ENCODE results near the gene CAT.

Gene CAT

GRCh38 chr11:34425867-34426266 lies 12.9 kb upstream of the CAT start:
- no peak for DNase-seq

DNA sequence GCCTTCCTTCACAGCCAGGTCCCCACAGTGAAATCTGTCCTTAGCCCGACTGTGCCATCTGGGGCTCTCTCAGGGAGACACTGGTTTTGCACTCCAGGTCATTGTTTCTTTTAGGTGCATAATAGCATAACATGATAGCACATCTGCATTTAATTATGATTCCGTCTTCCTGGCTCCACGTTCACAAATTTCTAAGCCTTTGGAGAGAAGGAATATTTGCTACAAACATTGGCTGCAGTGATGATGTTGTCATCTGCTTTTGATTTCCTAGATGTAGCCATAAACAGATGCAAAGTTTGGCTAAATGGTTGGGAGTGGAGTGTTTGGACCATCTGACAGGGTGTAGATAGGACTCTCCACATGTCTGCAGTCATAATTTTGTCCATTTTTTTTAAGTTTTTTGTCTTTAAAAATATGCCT lies 12.0 kb upstream of the CAT start:
- no peak for DNase-seq

DNA sequence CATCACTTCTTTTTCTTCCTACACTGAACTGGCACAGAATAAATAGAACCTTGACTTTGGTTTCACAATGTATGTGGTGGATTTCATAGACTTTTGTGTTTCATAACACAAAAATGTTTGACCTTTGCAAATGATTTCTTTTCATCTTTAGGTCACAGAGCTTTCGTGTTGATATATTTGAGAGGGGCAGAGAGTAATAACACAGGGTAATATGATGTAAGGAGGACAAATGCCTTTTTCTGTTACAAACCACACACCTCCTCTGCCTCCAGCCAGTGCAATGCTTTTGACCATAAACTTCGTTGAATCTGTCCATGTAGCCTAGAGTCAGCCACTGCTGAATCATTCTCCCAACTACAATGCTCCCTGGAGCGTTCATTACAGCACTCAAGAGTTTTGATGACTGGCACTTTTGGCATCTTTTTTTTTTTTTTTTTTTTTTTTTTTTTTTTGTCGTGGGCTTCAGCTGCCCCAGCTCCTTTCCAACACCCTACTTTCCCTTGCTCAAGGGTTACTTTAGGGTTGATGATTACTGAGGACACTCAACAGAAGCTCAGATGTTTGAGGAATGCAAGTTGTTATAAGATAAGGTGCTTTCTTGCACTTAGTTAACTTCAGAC lies 11.4 kb upstream of the CAT start:
- no peak for DNase-seq

DNA sequence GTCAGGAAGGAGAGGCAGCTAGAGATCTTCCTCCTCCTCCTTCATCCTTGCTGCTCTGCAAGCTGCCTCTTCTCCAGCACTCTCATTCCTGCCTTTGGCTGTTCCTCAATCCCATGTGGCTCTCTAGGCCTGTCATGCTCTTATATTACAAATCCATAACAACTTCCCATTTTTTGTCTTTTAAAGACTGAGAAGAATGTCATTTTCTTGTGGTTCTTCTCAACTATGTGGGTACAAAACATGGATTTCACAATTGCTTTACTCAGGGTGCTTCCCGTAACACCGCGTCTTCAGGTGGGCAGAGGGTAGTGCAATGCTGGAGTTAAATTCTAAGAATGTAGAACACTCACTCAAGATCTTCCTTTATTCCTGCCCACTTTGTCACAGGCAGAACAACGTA lies 6.8 kb upstream of the CAT start:
- DNase-seq, result no peak

GRCh38 chr11:34432822-34433221 lies 5.9 kb upstream of the CAT start:
- DNase-seq, result no peak

DNA sequence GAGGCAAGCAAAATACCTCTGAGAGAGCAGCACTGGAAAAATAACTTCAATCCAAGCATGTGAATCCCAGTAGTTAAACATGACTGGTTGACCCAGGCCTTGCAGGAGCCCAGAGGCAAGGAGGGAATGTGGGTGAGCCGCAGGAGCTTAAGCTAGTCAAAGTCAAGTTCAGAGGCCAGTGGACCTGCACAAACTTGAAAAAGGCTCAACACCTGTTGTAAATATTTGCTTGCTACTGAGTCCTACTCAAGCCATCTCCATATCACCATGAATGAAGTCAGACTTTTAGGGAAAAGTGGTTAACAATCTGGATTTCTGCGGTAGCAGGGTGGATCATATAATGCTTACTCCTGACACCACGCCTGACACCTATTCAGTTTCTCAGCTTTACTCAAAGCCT lies 4.8 kb upstream of the CAT start:
- DNase-seq, result no peak

DNA sequence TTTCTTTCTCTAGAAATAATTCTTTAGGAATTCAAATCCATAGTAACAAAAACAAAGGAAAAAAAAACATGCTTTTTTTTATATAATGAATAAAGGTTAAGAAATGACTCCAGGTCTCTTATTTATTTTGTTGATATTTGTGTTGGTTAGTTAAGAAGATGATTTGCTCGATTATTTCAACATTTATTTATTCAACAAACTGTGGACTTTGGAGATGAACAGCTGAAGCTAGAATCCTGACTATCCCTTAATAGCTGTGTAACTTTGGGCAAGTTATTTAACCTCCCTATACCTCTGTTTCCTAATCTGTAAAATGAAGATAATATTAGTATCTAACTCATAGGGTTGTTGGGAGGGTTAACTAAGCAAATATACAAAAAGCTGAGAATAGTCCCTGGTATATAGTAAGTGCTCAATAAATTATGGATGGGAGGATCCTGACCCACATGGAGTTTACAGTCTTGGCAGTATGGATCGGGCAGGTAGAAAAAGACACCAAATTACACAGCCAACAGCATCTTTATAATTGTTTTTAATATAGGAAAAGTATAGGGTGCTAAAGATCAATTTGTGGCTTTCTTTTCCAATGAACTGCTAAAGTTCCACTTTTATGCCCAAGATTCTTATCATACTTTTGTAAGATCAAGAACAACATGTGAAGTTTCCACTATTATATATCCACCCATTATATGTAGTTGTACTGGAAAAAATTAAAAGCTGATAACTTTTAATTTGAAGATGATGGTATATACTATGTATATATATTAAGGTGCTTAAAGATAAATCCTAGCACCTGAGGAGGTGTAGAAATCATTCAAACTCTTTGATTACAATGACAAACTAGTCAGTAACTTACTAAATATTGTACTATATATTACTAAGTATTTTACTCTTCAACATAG lies 1.3 kb upstream of the CAT start:
- DNase-seq, result no peak

DNA sequence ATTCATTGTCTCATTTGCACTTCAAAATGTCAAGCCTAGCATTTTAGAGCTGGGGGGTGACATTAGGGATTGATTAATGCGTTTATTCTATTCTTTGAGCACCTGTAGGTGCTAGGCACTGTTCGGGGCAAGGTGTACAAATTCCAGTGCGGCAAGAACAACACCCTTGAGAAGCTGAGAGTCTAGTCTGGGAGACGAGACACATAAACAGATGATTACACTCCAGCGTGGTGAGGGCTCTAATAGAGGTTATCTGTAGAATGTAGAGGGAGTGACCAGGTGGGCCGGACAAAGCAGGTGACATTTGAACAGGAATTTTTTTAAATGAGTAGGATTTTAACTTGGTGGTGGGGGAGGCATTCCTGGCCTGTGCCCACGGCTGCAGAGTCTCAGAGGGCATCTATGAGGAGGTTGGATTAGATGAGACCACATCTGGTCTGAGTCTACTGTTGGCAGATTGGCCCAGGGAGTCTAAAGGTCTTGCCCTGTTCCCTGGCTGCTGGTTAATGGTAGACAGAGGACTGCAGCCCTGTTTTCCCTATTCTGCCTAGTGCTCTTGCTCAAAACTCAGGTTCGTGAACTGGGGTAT lies 970 bp downstream of the CAT start:
- no peak for DNase-seq

- no peak for DNase-seq
These were observed 3.1 kb downstream of the CAT start for GRCh38 chr11:34441814-34442213.

GRCh38 chr11:34443136-34443535 lies 4.4 kb downstream of the CAT start:
- DNase-seq, result no peak

DNA sequence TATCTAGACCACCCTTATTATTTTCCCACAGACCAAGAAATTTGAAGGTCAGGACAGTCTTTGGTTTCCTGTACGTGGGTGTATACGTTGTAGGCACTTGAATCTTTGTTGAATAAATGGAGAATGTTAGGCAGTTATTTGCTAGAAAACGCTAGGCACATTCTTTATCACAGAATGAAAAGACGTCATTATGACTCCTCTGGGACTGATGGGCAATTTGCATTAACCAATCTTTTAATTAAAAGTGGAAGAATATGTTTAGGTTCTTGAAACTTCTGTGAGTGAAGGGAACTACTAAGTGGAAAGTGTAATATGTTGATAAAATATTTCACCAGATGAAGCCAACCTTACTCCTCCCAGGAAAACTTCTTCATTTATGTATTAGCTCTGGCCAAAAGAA lies 5.7 kb downstream of the CAT start:
- no peak for DNase-seq

- DNase-seq, result no peak
These were observed 7.2 kb downstream of the CAT start for GRCh38 chr11:34445956-34446355.

DNA sequence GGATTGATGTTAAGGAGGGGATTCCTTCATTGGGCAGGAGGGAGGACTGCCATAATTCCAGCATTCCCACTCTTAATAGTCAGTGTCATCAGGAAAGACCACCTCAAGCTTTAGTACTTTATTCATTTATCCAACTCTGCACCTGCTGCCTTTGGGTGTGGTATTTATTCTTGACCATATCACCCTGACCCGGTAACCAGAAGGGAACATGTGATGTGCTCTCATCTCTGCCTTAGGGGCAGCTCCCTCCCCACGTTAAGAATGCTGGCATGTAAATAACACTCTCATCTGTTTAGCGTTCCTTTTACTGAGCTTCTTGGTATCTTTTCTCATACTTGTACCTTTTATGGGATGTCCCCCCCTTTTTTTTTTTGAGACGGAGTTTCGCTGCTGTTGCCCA lies 7.7 kb downstream of the CAT start:
- no peak for DNase-seq

DNA sequence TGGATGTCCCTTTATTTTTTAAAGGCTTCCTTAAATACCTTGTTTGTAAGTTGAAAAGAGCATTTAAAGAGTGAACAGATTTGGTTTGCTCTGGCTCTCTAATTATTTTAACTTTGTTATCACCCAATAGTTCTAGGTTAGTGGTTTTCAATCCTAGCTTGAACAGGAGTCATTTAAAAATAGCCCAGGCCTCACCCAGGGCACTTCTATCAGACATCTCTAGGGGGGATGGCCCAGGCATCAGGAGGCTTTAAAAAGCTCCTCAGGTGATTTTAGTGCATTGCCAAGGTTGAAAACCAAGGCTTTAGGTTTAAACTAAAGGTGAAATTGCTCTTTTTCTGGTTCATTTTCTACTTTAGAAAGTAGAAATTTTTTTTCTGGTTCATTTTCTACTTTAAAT lies 8.3 kb downstream of the CAT start:
- DNase-seq, result no peak

- no peak for DNase-seq
These were observed 9.7 kb downstream of the CAT start for GRCh38 chr11:34448223-34448994.

- no peak for DNase-seq
These were observed 10.3 kb downstream of the CAT start for GRCh38 chr11:34449013-34449412.

- DNase-seq, result no peak
These were observed 12.3 kb downstream of the CAT start for GRCh38 chr11:34451053-34451452.

GRCh38 chr11:34454308-34455032 lies 15.7 kb downstream of the CAT start:
- no peak for DNase-seq

DNA sequence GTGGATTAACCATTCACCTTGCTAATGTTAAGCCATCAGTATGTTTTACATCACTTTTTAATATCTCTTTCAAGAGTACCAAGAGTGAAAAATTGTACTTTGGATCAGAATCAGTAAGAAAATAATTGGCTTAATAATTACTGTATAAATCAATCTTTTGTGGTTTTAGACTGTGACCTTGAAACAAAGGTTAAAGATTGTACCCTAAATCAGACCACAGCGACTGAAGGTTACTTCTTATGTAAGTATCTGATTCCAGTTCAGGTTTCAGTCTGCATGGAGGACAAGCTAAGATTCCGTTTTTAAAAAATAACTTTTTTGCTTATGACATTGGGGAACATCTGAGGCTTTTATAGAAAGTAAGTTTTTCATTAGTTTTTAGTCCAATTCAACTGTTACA lies 18.9 kb downstream of the CAT start:
- no peak for DNase-seq

DNA sequence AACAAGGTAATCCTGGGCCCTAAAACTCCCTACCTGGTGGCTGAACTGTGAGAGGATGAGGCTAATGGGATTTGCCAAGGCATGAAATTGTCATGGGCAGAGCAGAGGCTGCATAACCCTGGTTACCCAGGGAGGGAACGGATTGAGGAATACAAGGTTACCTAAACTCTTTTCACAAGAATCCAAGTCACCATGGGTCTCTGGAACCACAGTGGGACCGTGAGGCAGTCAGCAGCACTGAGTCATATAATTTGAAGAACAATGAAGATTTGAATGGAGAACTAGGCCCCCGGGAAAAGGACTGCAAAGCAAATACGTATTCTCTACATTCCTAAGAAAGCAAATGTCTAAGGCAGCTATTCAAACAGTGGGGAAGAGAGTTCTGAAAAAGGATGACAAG lies 19.8 kb downstream of the CAT start:
- no peak for DNase-seq

- DNase-seq, result no peak
These were observed 20.9 kb downstream of the CAT start for GRCh38 chr11:34459507-34460162.

GRCh38 chr11:34460278-34460677 lies 21.5 kb downstream of the CAT start:
- no peak for DNase-seq

All from stimulated activated CD4-positive, alpha-beta T cell treated with anti-CD3 and anti-CD28 coated beads, Interleukin-2, amount 100 ng/mL, for 48 hours (primary cell).